ENCODE results near the gene ADD3.

DNA sequence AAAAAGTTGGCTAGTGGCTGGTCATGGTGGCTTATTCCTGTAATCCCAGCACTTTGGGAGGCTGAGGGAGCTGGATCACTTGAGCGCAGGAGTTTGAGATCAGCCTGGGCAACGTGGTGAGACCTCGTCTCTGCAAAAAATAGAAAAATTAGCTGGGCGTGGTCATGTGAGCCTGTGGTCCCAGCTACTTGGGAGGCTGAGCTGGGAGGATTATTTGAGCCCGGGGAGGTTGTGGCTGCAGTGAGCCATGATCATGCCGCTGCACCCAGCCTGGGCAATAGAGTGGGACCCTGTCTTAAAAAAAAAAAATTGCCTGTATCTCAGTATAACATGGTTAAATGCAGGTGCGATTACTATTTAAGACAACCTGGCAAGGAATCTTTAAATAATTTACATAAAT is 61.0 kb downstream of the ADD3 start:
- no peak for TF ChIP-seq EZH2phosphoT487 (IDR thresholded peaks at IDR 0.05; ENCODE audit: insufficient read depth, low read depth)
- no peak for TF ChIP-seq EZH2 (IDR thresholded peaks at IDR 0.05; ENCODE audit: insufficient read depth, poor library complexity, severe bottlenecking)

Data from GM23248 (cell line).